Fibroblast of lung (primary cell): ENCODE results near the gene RUBCNL.

Experiments
- EZH2 ChIP-seq: IDR thresholded peaks from 2 replicates; pipeline ENCODE4 v1.5.1; 2012; ENCODE audit warnings: low read length, control low read depth, mild to moderate bottlenecking; ENCODE audit errors: missing control alignments
- TF ChIP-seq, protein P1 (sequence below), 2 donors: IDR thresholded peaks in 1 of 2; conservative IDR thresholded peaks in 1 of 2; 1 replicate in 1 of 2; 2 replicates in 1 of 2; pipeline ENCODE4 v1.5.1; 2011 to 2012; ENCODE audit warnings: low read length in 2 of 2, control low read depth in 1 of 2, inconsistent platforms in 1 of 2, low read depth in 1 of 2, mild to moderate bottlenecking in 1 of 2

DNA sequence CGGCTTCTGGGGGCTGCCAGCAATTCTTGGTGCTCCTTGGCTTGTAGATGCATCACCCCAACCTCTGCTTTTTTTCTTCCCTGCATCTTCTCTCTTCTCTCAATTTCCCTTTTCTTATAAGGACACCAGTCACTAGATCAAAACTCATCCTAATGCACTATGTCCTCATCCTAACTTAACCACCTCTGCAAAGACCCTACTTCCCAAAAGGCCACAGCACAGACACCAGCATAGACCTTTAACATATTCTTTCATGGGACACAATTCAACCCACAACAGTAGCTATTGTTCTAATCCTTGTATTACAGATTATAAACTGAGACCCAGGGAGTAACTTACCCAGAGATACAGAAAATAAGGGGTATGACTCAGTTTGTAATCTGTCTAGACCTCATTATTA lies 47.0 kb downstream of the RUBCNL start:
- TF ChIP-seq, protein P1, sequence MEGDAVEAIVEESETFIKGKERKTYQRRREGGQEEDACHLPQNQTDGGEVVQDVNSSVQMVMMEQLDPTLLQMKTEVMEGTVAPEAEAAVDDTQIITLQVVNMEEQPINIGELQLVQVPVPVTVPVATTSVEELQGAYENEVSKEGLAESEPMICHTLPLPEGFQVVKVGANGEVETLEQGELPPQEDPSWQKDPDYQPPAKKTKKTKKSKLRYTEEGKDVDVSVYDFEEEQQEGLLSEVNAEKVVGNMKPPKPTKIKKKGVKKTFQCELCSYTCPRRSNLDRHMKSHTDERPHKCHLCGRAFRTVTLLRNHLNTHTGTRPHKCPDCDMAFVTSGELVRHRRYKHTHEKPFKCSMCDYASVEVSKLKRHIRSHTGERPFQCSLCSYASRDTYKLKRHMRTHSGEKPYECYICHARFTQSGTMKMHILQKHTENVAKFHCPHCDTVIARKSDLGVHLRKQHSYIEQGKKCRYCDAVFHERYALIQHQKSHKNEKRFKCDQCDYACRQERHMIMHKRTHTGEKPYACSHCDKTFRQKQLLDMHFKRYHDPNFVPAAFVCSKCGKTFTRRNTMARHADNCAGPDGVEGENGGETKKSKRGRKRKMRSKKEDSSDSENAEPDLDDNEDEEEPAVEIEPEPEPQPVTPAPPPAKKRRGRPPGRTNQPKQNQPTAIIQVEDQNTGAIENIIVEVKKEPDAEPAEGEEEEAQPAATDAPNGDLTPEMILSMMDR (conservative IDR thresholded peaks at IDR 0.05 in 1 of 2, IDR thresholded peaks at IDR 0.05 in 1 of 2; ENCODE audit: low read depth in 1 of 2, low read length in 2 of 2): no peak
- no peak for TF ChIP-seq EZH2
